ENCODE results near the gene RHCG. TPM values are rescaled to one million over a fixed set of nuclear protein-coding genes. Genes with fewer than 3 reads are reported as not detected.

RHCG gene
- total RNA-seq, 1 donor from 2014 or later: 8.7 TPM

DNA sequence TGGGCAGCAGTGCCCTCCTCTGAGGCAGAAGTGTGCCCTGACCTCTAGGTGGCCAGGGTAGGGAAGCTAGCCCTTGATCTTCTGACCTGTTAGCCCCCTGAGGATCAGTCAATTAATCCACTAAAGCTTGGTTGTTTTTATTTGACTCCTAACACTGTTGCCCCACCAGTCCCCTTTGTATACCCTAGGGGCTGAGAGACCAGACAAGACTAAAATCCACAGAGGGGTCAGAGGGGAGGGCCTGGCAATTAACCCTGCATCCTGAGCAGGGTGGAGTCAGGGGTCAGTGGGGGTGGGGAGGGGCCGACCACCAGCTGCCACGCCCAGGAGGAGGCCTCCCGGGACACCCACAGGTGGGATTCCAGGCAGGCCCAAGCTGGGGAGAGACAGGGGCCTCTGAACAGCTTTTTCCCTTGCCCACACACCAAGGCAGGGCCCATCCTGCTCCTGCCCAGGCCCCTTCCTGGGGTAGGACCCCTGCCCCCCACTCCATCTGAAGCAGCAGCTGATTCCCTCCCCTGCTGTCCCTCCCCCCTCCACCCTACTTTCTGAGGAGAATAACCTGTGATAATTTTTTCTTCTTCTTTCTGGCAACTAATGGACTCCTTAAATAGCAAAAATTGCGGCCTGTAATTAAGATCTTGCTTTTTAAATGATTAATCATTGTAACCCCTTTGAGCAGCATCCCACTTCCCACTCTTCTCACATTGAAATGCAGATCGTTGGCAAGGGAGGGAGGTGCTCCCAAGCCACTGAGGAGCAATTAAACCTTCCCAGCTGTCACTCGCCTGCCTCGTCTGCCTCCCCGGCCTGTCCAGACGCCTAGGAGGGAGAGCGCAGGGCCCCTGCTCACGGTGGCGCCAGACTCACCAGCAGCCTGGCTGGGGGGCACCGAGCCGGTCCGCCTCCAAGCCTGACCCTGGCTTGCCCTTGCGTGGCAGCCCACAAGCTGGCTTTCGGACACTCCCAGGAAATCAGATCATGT lies 51.9 kb downstream of the RHCG start:
- no peak for DNase-seq (ENCODE audit: low spot score)

DNA sequence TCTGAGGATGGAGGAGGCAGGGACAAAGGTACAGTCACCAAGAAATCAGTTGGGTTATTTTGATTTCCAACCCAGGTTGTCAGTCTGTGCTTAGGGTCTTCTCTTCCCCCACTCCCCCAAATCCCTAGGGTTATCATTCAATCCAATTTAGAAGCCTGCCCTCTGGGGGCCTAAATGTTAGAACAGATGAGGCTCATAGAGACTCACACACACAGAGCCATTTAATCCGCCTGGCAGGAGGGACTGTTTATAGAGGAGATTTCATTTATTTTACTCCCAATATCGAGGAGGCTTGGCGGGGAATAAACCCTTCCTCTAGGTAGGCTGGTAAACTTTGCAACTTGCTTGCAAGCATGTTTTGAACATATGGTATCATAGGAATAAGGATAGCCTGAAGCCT lies 52.8 kb downstream of the RHCG start:
- DNase-seq (ENCODE audit: low spot score): no peak

DNA sequence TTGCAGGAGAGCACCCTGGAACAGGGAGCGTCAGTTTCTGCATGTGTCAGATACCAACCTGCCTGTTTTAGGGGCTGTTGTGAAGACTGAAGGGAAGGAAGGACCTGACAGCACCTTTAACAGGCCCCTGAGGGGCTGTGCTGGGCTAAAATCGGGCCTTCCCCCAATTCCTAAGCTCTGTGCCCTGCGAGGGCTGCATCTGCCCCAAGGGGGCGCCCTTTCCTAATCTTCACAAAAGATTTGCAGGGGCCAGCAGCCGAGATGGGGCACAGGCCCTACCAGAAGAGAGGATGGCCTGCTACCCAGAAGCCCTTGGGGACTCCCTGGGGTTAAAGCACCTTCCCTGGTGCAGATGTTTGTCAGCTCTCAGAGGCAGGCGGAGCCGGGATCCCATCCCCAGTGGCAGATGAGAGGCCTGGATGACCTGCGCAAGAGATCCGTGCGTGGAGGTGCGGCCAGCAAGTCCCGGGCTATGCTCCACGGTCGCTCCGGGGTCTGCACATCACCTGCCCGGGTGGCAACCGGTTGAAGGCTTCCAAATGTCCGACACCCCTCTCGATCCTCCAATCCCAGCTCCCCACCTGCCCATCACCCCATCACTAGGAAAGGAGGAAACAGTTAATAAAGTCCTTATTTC lies 53.6 kb downstream of the RHCG start:
- peak; percentile 7 for DNase-seq (ENCODE audit: low spot score)

DNA sequence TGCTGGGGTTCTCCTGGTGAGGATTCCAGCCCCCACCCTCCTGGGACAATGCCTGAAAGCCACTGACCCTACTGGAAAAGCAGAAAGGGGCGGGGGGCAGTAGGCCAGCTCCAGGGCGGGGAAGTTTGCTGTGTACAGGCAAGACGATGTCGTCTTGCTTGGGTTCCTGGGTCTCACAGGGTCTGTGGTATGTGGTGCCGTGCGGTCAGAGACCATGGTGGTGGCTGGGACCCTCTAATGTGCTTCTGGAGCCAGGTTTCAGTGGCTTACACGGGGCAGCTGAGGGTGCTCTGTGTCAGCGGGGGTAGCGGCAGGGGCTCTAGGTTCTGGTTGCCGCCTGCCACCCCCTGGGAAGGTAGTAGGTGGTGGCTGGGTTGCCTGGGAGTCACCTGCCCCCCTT lies 54.2 kb downstream of the RHCG start:
- DNase-seq (ENCODE audit: low spot score): no peak

DNA sequence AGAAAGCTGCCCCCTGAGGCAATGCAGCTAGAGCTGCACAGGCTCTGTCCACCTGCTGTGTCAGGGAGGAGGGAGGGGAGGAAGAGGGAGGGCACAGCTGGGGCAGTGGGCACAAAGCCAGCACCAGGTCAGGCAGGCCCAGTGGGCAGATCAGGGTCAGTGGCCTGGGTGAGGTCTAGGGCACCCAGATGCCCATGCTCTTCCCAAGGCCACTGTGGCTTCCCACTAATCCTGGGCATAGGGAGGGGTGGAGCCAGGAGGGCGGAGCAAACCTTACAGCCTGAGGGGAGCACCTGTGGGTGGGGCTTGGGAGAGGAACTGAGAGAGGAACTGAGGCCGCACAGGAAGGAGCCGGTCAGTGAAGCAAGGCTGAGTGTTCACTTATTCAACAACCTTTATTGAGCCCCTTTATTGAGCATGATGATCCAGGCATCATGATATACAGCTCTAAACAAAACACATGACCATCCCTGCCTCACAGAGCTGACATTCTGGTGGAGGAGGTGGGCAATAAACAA lies 55.0 kb downstream of the RHCG start:
- no peak for DNase-seq (ENCODE audit: low spot score)

DNA sequence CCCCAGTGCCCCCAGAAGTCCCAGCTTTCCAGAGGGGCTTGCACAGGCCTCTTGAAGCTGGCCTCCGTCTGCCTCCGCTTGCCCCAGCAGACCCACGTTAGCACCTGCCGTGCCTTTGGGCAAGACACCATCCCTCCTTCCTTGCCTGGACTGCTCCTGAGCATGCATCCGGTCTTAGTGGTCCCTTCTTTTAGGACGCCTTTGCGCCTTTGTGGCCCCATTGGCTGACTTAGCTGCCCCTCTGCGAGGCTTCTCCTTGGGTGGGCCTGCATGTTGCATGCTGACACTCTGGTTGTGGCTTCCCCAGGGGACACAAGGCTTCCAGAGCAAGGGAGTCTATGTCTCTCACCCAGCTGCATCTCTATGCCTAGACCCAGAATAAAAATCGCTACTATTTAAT lies 56.6 kb downstream of the RHCG start:
- no peak for DNase-seq (ENCODE audit: low spot score)

DNA sequence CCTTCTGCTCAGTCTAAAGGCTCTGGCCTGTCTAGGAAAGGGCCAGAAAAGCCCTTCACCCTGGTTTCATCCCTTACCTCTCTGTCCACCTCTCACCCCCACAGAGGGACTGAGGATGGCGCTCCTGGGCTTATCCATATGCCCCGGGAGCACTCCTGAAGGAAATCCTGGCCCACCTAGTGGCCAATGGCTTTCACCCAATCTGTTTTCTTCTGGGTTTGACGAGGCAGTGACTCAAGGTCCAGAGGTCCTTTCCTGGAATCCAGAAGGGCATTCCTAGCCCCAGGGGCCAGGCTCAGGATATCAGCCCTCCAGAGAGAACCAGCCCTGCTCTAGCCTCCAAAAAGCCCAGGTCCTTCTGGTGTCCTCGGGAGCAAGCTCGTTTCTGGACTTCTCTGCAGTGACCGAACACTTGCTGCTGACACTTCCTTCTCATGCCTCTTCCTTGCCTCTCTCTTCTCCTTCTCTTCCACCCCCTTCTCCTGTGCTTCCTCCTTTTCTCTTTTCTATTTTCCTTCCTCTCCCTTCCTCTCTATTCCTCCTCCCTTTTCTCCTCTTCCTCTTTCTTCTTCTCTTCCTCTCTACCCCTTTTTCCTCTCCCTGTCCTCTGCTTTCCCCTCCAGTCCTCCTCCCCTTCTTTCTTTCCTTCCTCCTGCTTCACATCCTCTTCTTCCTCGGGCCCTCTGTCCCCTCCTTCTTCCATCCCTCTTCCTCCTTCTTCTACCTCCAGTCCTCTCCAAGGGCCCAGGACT lies 59.6 kb downstream of the RHCG start:
- no peak for DNase-seq (ENCODE audit: low spot score)

DNA sequence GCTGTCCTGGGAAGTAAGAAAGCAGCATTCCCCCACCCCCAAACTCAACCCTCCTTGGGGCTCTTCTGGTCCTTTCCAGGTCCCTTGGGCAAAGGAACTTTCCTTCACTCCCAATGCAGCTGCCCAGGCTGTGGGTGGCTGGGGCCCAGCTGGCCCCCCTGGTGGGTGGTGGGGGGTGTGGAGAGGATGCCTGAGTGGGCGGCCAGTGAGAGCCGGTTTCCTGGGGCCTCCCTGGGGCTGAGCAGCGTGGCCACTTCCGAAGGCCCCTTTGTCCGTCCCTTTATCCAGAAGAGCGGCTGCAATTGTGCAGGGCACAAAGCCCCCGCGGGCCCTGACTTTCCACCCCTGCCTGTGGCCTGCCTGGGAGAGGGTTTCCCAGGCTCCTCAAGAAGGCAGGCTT lies 61.0 kb downstream of the RHCG start:
- DNase-seq (ENCODE audit: low spot score): no peak

DNA sequence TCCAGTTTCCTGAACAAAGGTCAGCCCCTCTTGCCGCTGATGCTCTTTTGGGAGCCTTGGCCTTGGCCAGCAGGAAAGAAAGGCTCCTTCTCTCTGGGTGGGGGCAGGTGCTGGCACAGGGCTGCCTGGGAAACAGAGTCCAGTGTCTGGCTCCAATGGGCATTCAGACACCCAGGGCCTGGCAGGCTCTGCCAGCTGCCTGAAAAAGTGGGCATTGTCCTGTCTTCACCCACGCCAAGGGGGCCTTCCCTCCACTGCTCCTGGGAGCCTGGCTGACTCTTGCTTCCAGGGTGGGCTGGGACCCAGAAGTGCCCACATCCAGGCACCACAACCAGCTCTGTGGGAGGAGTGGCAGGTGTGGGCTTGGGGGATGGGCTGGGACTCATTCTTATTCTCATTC lies 62.7 kb downstream of the RHCG start:
- DNase-seq (ENCODE audit: low spot score): no peak

DNA sequence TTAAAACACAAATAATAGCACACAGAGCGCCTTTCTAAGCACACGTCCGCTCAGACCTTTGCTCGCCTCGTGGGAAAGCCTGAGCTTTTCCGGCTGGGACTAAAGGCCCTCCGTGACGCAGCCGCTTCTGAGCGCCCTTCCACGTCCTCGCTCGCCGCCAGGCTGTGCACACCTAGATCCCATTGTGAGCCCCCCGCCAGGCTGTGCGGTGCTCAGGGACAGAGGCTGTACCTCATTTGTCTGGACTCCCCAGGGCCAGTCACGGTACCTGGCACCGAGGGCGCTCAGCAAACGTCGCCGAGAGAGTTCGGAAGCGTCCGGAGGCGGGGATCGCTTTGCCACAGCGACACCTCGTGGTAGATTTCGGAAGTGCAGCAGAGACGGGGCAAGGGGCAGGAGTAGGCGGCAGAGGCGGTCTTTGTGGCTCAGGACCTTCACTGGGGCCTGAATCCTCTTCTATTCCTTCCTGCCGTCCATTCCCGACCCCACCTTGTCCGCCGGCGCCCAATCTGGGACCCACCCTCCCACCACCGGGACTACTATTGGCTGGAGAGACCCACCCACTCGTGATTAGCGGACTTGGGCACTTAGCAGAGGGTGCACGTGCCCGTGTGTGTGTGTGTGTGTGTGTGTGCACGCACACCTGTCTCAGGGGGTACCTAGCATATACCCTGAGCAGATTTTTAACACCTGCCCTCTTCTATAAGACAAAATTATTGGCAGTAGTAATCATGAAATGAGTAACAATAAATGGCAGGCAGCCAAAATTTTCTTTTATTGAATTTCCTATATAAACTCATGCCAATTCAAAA lies 65.6 kb downstream of the RHCG start:
- peak; percentile 73 for DNase-seq (ENCODE audit: low spot score)

DNA sequence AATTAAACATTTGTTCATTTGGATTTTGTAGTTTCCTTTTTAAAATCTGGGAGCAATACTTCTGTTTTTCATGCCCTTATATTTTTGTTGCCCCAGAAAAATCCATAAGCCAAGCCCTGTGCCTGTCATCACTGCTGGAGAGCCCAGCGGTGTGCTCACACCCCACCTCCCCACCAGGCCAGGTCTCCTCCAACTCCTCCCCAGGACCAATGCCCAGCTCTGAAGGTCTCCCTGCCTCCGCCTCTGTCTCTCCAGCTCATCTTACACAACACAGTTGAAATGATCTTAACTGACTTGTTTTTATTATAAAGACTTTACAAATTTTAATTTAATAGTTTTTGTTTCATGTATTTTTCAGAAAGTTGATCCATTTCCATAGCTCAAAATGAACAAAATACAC lies 66.4 kb downstream of the RHCG start:
- no peak for DNase-seq (ENCODE audit: low spot score)

DNA sequence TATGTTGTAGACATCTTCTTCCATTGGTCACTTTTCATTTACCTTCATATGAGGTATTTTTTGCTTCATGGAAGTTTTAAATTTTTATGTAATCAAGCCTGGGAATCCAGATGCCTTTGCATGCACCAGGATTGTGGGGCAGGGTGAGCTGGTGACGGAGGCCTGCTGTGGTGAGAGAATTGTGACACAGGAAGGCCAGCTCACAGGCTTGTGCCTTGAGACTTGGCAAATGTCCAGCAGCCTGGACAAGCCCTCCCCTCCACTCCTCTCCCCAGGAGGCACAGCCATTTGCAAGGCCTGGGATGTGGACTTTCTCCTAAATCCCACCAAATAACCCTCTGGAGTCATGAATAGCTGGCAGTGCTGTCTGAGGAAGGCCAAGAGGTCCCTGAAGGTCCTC lies 67.4 kb downstream of the RHCG start:
- DNase-seq (ENCODE audit: low spot score): no peak

DNA sequence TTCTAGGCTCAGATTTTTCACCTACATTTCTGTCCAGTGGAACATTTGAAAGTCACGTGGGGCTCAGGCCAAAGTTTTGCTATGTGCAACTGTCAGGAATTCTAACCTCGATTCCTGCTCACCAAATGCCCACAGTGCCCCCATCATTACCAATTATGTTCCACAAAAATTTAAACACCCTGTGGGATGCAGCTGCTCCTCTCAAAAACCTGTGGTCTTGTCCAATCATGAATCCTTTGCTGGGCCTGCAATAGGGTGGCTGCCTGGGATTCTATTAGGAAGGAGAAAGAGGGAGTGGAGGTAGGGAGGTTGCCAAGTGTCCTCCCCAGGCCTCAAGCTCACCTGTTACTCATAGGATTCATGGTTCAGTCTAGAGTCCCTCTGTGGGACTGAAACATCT lies 68.1 kb downstream of the RHCG start:
- DNase-seq (ENCODE audit: low spot score): no peak

DNA sequence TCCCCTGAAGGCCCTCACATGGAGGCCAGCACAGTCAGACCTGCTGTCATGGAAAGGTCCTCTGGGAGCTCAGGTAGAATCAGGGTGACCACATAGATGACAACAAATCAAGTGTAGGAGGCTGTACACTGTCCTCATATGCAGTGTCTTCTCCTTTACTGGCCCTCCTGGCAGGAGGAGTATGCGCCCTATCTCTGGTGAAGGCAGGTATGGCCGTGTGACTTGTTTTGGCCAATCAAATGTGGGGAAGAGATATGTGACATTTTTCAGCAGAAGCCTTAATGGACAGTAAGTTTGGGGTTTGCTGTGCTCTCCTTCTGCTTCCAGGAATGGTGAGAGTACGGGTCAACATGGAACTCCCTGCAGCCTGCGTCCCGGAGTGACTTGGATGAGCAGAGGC lies 69.9 kb downstream of the RHCG start:
- no peak for DNase-seq (ENCODE audit: low spot score)

DNA sequence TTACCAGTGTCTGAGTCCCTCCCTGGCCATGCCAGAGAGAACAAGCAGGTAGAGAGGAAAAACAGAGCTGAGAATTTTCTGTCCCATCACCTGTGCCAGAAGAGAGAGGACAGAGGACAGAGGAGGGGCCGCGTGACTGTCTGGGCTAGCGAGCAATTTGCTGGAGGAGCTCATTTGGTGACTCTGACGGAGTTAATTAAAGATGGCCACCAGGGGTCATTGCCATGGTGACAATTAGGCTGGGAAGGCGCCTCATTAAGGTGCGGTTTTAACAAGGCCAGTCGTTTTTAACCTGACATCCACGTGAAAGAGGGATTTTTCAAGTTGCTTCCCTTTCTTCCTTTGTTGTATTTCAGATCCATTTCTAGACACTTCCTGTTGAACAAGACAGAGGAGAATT lies 72.4 kb downstream of the RHCG start:
- no peak for DNase-seq (ENCODE audit: low spot score)

Other genes with a start within 250 kb of the RHCG start
- 40.9 TPM for gene POLG, start 161.8 kb downstream of the RHCG start, total RNA-seq (ENCODE audit: insufficient read depth, low replicate concordance)
- gene TICRR, start 78.9 kb upstream of the RHCG start, total RNA-seq (ENCODE audit: insufficient read depth, low replicate concordance): 1.2 TPM
- 8.2 TPM for gene KIF7, start 158.9 kb upstream of the RHCG start, total RNA-seq (ENCODE audit: insufficient read depth, low replicate concordance)
- gene PLIN1, start 182.8 kb upstream of the RHCG start, total RNA-seq (ENCODE audit: insufficient read depth, low replicate concordance): 2.2 TPM
- gene PEX11A, start 194.2 kb upstream of the RHCG start, total RNA-seq (ENCODE audit: insufficient read depth, low replicate concordance): 5.1 TPM
- 1.7 TPM for gene WDR93, start 194.2 kb upstream of the RHCG start, total RNA-seq (ENCODE audit: insufficient read depth, low replicate concordance)